Type B pancreatic cell (in vitro differentiated cells): ENCODE data around the gene CABP2. TPM values are rescaled to one million over a fixed set of nuclear protein-coding genes. Genes with fewer than 3 reads are reported as not detected.

Experiments
- DNase-seq: peaks from one replicate; pipeline ENCODE4 v3.0.0; 2021; ENCODE audit warnings: mixed read lengths; ENCODE audit not compliant: unreplicated experiment; ENCODE audit errors: extremely low spot score
- H3K27ac Mint-ChIP-seq: 2 replicates; pipeline ENCODE4 v1.8.0; 2021; ENCODE audit warnings: mild to moderate bottlenecking, mixed read lengths
- H3K27me3 Mint-ChIP-seq: 2 replicates; pipeline ENCODE4 v1.8.0; 2021; ENCODE audit warnings: mixed read lengths
- H3K36me3 Mint-ChIP-seq: 2 replicates; pipeline ENCODE4 v1.8.0; 2021; ENCODE audit warnings: mixed read lengths
- H3K4me1 Mint-ChIP-seq: one replicate; pipeline ENCODE4 v1.8.0; 2021; ENCODE audit warnings: mixed read lengths; ENCODE audit not compliant: unreplicated experiment
- H3K4me3 Mint-ChIP-seq: 2 replicates; pipeline ENCODE4 v1.8.0; 2021; ENCODE audit warnings: mild to moderate bottlenecking, mixed read lengths
- H3K9me3 Mint-ChIP-seq: 2 replicates; pipeline ENCODE4 v1.8.0; 2021; ENCODE audit warnings: mixed read lengths
- total RNA-seq: library from RNA; stranded (reverse); gene quantifications from 2 replicates; pipeline ENCODE4 v1.2.1, GENCODE V29; 2021; ENCODE audit warnings: low replicate concordance
- TF ChIP-seq, protein P1 (sequence below): fragments of 200-600 bp; sonication (generic); conservative IDR thresholded peaks from 2 replicates; pipeline ENCODE4 v1.5.0; 2021; ENCODE audit warnings: antibody characterized with exemption, mild to moderate bottlenecking

Gene CABP2
- total RNA-seq, 1 donor from 2014 or later, result not detected

DNA sequence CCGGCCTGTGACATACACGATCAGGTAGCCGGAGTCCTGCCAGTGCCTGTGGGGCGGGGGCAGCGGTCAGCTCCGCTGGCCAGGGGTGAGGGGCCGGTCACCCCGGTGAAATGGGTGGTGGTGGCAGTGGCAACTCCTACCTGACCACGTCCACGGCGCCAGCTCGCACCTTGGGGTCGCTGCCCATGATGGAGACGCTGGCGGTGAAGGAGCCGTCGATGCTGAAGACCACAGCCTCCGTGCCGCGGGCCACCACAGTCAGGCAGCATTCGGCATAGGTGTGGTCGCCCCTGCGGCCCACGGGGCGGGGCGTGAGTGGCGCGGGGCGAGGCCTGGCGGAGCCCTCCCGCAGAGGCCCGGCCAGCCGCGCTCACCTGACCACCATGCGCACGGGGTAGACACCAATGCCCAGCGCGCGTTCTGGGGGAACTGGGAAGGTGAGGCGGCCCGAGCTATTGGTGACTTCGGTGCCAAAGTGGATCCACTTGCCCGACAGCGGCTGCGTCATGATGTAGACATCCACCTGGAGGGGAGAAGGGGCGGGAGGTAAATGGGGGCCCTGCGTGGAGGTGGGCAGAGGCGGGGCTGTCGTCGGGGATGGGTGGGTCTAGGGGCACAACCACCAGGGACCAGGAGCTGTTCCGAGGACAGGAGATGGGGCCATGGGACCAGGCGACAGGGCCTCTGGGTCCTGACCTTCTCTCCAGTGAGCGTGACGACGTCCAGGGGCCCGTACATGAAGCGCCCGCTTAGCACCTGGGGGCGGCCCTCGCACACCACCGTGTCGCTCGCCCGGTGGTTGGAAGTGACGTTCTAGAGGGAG, 29.5 kb downstream of the CABP2 start:
- Mint-ChIP-seq H3K9me3 (no peaks in the 10 kb centered on the region), H3K27me3 (no peaks in the 10 kb centered on the region), H3K36me3 (peaks cover 3% of the 10 kb centered on the region), H3K27ac (no peak overlapping the region), H3K4me3 (no peak overlapping the region), H3K4me1 (no peaks in the 10 kb centered on the region)
- TF ChIP-seq, protein P1, sequence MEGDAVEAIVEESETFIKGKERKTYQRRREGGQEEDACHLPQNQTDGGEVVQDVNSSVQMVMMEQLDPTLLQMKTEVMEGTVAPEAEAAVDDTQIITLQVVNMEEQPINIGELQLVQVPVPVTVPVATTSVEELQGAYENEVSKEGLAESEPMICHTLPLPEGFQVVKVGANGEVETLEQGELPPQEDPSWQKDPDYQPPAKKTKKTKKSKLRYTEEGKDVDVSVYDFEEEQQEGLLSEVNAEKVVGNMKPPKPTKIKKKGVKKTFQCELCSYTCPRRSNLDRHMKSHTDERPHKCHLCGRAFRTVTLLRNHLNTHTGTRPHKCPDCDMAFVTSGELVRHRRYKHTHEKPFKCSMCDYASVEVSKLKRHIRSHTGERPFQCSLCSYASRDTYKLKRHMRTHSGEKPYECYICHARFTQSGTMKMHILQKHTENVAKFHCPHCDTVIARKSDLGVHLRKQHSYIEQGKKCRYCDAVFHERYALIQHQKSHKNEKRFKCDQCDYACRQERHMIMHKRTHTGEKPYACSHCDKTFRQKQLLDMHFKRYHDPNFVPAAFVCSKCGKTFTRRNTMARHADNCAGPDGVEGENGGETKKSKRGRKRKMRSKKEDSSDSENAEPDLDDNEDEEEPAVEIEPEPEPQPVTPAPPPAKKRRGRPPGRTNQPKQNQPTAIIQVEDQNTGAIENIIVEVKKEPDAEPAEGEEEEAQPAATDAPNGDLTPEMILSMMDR, result no peak
- no peak for DNase-seq

DNA sequence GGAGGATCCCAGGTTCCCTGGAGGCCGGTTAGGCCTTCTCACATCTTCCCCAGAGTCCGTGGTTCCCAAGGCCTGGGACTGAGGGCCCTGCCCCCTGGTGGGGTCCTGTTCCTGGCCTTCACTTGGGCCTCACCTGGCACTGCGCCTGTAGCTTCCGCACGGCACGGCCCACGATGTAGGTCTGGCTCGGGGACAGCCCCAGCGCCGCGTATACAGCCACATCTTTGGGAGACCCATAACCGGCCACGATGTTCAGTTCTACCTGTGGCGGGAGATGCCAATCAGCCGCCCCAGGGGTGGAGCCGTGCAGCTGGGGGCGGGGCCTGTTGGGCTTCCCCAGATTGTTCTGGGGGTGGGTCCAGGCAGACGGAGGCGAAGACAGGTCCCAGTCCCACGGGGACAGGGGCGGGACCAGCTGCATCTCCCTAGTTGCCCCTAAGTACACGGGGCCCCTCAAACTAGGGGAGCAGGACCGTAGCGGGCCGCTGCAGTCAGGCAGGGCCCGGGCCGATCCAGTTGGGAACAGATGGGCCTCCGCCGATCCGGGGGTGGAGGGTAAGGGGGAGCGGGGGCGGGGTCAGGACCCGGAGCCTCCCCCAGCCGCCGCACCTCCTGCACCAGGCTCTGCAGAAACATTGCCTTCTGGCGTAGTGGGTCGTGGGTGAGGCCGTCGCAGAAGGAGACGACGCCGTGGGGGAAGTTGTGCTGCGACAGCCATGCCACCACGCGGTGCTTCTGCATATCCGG, 30.3 kb downstream of the CABP2 start:
- Mint-ChIP-seq H3K36me3 (peaks cover 5% of the 10 kb centered on the region), H3K27ac (no peak overlapping the region), H3K27me3 (no peaks in the 10 kb centered on the region), H3K4me1 (no peaks in the 10 kb centered on the region), H3K4me3 (no peak overlapping the region), H3K9me3 (no peaks in the 10 kb centered on the region)
- TF ChIP-seq, protein P1, result no peak
- DNase-seq, result no peak

DNA sequence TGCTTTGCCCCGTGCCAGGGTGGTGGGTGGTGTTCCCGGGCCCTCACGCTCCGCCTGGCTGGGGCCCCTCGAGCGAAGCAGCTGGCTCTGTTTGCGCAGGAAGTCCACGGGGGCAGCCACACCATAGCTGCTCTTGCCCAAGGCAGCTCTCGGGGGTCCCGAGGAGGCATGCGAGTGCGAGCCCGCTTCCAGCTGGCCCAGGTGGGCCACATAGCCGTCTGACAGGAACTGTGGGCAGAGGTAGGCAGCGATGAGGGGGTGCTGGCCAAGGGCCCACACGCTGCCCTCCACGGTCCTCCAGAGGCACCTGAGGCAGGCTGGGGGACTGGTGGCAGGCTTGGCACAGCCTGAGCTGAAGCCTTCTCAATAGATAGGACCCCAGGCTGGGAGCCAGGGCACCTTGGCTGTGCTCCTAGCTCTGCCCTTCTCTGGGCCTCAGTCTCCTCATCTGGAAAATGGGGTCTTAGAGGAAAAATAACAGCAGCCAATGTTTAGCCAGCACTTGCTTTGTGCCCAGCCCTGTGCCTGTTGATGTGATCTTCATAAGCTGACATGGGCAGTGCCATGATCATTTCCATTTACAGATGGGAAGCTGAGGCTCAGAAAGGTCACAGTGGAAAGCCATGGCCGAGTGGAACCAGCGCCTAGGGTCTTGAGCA, 31.0 kb downstream of the CABP2 start:
- no peak overlapping the region for H3K4me3 Mint-ChIP-seq
- DNase-seq, result no peak
- H3K27me3 Mint-ChIP-seq, result no peaks in the 10 kb centered on the region
- H3K4me1 Mint-ChIP-seq, result no peaks in the 10 kb centered on the region
- TF ChIP-seq, protein P1, result no peak
- no peak overlapping the region for H3K27ac Mint-ChIP-seq
- H3K9me3 Mint-ChIP-seq, result no peaks in the 10 kb centered on the region
- H3K36me3 Mint-ChIP-seq, result peaks cover 9% of the 10 kb centered on the region

DNA sequence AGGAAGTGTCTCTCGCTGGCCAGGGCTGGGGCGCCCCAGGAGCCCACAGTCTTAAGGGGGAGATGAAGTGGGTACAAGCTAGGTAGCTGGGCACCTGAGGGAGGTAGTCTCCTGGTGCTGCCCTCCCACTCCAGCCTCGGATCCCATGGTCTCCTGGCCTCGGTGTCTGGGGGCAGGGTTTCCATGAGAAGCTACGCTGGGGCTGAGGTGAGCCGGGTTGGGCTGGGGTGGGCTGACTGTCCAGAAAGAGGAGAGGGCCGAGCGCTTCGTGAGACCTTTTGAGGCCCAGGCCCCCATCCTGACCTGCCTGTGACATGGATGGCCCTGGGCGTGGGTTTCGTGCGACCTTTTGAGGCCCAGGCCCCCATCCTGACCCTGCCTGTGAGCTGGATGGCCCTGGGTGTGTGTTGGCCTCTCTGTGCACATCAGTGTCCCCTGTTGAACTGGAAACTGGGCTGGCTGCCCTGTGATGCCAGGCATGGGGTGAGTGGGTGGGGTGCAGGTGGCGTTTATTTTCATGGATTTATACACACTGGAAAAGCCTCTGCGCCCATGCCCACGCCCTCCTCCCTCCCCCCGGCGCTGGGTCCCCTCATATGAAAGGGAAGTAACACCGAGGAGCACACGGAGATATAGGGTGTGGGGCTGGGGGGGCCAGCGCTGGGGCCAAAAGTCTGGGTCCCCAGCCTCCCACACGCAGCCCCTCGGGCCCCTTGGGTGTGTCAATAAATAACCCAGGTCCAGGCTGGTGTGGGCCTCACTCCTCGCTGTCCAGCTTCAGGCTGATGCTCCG, 31.8 kb downstream of the CABP2 start:
- Mint-ChIP-seq H3K36me3 (peaks cover 9% of the 10 kb centered on the region), H3K27ac (no peak overlapping the region), H3K27me3 (no peaks in the 10 kb centered on the region), H3K4me3 (no peak overlapping the region), H3K4me1 (no peaks in the 10 kb centered on the region), H3K9me3 (no peaks in the 10 kb centered on the region)
- no peak for DNase-seq
- TF ChIP-seq, protein P1, result no peak

DNA sequence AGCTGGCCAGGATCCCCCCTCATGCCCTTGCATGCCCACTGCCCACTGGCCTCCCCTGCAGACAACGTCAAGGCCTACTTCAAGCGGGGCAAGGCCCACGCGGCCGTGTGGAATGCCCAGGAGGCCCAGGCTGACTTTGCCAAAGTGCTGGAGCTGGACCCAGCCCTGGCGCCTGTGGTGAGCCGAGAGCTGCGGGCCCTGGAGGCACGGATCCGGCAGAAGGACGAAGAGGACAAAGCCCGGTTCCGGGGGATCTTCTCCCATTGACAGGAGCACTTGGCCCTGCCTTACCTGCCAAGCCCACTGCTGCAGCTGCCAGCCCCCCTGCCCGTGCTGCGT, 32.5 kb downstream of the CABP2 start:
- H3K4me1 Mint-ChIP-seq, result peaks cover 6% of the 10 kb centered on the region
- H3K36me3 Mint-ChIP-seq, result peaks cover 9% of the 10 kb centered on the region
- DNase-seq, result no peak
- no peak overlapping the region for H3K27ac Mint-ChIP-seq
- TF ChIP-seq, protein P1, result no peak
- H3K27me3 Mint-ChIP-seq, result no peaks in the 10 kb centered on the region
- no peaks in the 10 kb centered on the region for H3K9me3 Mint-ChIP-seq
- no peak overlapping the region for H3K4me3 Mint-ChIP-seq
